KMS-11 (cell line): Measurements from ENCODE around the gene FADS2.

Experiments used
- H2AFZ ChIP-seq: fragments of 200-600 bp; sonication (generic); 2 replicates; pipeline ENCODE4 v1.6.1; 2016; ENCODE audit warnings: antibody characterized with exemption, mixed run types, low read depth
- H3K27ac ChIP-seq: fragments of 200-600 bp; sonication (generic); 2 replicates; pipeline ENCODE4 v1.6.1; 2016; ENCODE audit warnings: mild to moderate bottlenecking, mixed run types
- H3K27me3 ChIP-seq: fragments of 200-600 bp; sonication (generic); 2 replicates; pipeline ENCODE4 v1.6.1; 2017; ENCODE audit warnings: mild to moderate bottlenecking, low read depth, mixed run types, moderate library complexity; ENCODE audit not compliant: insufficient read depth
- H3K36me3 ChIP-seq: fragments of 200-600 bp; sonication (generic); 2 replicates; pipeline ENCODE4 v1.6.1; 2017; ENCODE audit warnings: mild to moderate bottlenecking, mixed run types; ENCODE audit not compliant: insufficient read depth
- H3K4me1 ChIP-seq: fragments of 200-600 bp; sonication (generic); 2 replicates; pipeline ENCODE4 v1.6.1; 2016; ENCODE audit warnings: mild to moderate bottlenecking, low read depth, mixed run types; ENCODE audit not compliant: poor library complexity, severe bottlenecking
- H3K4me2 ChIP-seq: fragments of 200-600 bp; sonication (generic); 2 replicates; pipeline ENCODE4 v1.7.0; 2016; ENCODE audit warnings: mild to moderate bottlenecking, mixed run types
- H3K4me3 ChIP-seq: fragments of 200-600 bp; sonication (generic); IDR thresholded peaks from 2 replicates; pipeline ENCODE4 v1.6.1; 2017; ENCODE audit warnings: low read depth, low read length, mixed read lengths; ENCODE audit not compliant: insufficient read depth
- H3K79me2 ChIP-seq: fragments of 200-600 bp; sonication (generic); 2 replicates; pipeline ENCODE4 v1.6.1; 2016; ENCODE audit warnings: low read depth, mixed run types; ENCODE audit not compliant: insufficient read depth
- H3K9ac ChIP-seq: fragments of 200-600 bp; sonication (generic); 2 replicates; pipeline ENCODE4 v1.6.1; 2016; ENCODE audit warnings: mild to moderate bottlenecking, mixed run types
- H4K20me1 ChIP-seq: fragments of 200-600 bp; sonication (generic); 2 replicates; pipeline ENCODE4 v1.6.1; 2016; ENCODE audit warnings: mild to moderate bottlenecking, mixed run types; ENCODE audit not compliant: insufficient read depth
- TF ChIP-seq, protein P1 (sequence below): fragments of 200-600 bp; sonication (generic); conservative IDR thresholded peaks from 2 replicates; pipeline ENCODE4 v1.6.1; 2017; ENCODE audit warnings: low read depth, mild to moderate bottlenecking, antibody characterized with exemption, low read length, moderate library complexity, mixed read lengths

FADS2 gene

GRCh38 chr11:61827571-61828378 lies at the start of gene FADS2:
Gene FADS2, plus strand, starts transcription at chr11:61828300. Its CDS starts 91 bp downstream, at chr11:61828391.
- H3K27ac ChIP-seq, result no peak within 1 kb of the TSS
- H2AFZ ChIP-seq, result no peak within 1 kb of the TSS
- no peak within 1 kb of the TSS for H3K4me3 ChIP-seq
- H3K27me3 ChIP-seq, result peaks cover 6% of the 10 kb centered on the region; the same call in 1 of the 2 replicates
- H3K4me2 ChIP-seq, result no peak within 1 kb of the TSS
- H3K36me3 ChIP-seq, result no peaks in the 10 kb centered on the region
- TF ChIP-seq, protein P1, sequence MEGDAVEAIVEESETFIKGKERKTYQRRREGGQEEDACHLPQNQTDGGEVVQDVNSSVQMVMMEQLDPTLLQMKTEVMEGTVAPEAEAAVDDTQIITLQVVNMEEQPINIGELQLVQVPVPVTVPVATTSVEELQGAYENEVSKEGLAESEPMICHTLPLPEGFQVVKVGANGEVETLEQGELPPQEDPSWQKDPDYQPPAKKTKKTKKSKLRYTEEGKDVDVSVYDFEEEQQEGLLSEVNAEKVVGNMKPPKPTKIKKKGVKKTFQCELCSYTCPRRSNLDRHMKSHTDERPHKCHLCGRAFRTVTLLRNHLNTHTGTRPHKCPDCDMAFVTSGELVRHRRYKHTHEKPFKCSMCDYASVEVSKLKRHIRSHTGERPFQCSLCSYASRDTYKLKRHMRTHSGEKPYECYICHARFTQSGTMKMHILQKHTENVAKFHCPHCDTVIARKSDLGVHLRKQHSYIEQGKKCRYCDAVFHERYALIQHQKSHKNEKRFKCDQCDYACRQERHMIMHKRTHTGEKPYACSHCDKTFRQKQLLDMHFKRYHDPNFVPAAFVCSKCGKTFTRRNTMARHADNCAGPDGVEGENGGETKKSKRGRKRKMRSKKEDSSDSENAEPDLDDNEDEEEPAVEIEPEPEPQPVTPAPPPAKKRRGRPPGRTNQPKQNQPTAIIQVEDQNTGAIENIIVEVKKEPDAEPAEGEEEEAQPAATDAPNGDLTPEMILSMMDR, result no peak
- no peak within 1 kb of the TSS for H3K9ac ChIP-seq
- no peaks in the 10 kb centered on the region for H3K4me1 ChIP-seq
- H4K20me1 ChIP-seq, result no peaks in the 10 kb centered on the region
- no peaks in the 10 kb centered on the region for H3K79me2 ChIP-seq

GRCh38 chr11:61778357-61778886 lies 49.7 kb upstream of the FADS2 start:
- H3K36me3 ChIP-seq, result no peaks in the 10 kb centered on the region
- no peak overlapping the region for H3K4me3 ChIP-seq
- no peaks in the 10 kb centered on the region for H3K79me2 ChIP-seq
- TF ChIP-seq, protein P1, result no peak
- H3K27me3 ChIP-seq, result no peaks in the 10 kb centered on the region
- no peaks in the 10 kb centered on the region for H4K20me1 ChIP-seq
- no peak overlapping the region for H3K9ac ChIP-seq
- H2AFZ ChIP-seq, result no peak overlapping the region
- H3K27ac ChIP-seq, result no peak overlapping the region
- H3K4me1 ChIP-seq, result peaks cover 7% of the 10 kb centered on the region
- H3K4me2 ChIP-seq, result no peak overlapping the region

DNA sequence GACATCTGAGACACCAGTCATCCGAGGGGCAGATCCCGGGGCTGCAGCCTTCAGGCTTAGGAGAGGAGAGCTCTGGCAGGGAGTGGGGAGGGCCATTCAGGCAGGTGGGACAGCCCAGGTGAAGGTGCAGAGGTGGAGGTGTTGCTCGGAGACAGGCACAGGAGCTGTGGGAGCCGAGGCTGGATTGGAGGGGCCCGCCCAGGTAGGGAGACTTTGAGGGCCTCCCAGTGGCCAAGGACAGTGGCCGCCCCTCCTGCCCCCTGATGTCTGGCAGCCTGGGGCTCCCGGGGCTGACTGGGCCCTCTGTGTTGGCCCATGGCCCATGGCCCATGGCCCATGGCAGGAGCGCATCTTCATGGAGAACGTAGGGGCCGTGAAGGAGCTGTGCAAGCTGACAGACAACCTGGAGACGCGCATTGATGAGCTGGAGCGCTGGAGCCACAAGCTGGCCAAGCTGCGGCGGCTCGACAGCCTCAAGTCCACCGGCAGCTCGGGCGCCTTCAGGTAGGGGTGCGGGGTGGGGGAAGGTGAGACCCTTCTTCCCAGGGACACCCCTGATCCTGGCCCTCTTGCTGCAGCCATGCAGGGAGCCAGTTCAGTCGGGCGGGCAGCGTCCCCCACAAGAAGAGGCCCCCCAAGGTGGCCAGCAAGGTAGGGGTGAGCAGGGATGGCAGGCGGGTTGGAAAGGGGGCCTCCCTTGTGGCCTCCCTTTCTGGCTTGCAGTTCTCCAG lies 49.0 kb upstream of the FADS2 start:
- Histone ChIP-seq H3K27ac (no peak overlapping the region), H2AFZ (no peak overlapping the region), H3K9ac (no peak overlapping the region), H4K20me1 (no peaks in the 10 kb centered on the region), H3K36me3 (no peaks in the 10 kb centered on the region), H3K4me3 (no peak overlapping the region), H3K4me1 (peaks cover 7% of the 10 kb centered on the region), H3K27me3 (no peaks in the 10 kb centered on the region), H3K79me2 (no peaks in the 10 kb centered on the region), H3K4me2 (no peak overlapping the region)
- TF ChIP-seq, protein P1, result no peak

DNA sequence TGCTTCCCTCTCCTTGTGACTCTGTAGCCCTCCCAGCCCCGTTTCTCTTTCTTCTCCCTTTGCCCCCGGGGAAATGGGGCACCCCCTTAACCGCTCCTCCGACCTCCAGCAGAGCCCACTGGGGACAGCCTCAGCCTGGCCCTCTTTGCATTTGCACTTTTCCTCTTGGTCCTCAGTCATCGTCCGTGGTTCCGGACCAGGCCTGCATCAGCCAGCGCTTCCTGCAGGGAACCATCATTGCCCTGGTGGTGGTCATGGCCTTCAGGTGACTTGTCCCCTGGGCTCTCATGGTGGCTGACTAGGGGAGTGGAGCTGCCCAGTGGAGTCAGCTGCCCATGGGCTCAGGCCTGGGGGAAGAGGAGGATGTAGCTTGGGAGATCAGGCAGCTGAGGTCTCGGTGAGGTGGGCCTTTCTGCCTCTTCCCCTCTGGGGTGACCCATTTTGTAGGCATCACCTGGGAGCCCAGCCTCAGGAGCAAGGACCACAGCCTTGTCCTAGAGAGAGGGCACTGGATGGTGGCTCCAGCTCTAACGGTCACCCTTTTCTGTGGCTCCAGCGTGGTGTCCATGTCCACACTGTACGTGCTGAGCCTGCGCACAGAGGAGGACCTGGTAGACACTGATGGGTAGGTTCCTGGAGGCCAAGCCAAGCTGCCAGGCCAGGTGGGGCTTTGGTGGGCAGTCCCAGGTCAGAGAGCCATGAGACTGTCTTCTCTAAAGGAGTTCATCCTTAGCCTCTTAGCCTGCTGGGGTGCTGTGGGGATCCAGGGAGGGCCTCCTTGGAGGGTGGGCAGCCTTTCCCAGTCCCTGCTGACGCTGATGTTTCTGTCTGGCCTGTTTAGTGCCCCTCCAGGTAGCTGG lies 48.2 kb upstream of the FADS2 start:
- Histone ChIP-seq H4K20me1 (no peaks in the 10 kb centered on the region), H3K4me3 (no peak overlapping the region), H3K79me2 (no peaks in the 10 kb centered on the region), H3K36me3 (no peaks in the 10 kb centered on the region), H3K27me3 (no peaks in the 10 kb centered on the region), H3K4me1 (peaks cover 7% of the 10 kb centered on the region), H3K27ac (no peak overlapping the region), H2AFZ (no peak overlapping the region), H3K9ac (no peak overlapping the region), H3K4me2 (no peak overlapping the region)
- TF ChIP-seq, protein P1, result no peak
